Measurements from ENCODE around the gene TMEM233. TPM values are rescaled to one million over a fixed set of nuclear protein-coding genes. Genes with fewer than 3 reads are reported as not detected.

TMEM233 gene
- total RNA-seq, 1 experiment from 2014 or later = not detected

GRCh38 chr12:119620490-119620889, 26.9 kb downstream of the TMEM233 start:
- DNase-seq (ENCODE audit: low read depth in 1 of 2, low spot score in 2 of 2) = no peak
- H3K4me1 ChIP-seq (replicated peaks) = no peaks in the 10 kb centered on the region
- H3K36me3 ChIP-seq = no peaks in the 10 kb centered on the region
- H3K4me3 ChIP-seq = no peak overlapping the region
- H3K9me3 ChIP-seq (replicated peaks) = no peaks in the 10 kb centered on the region
- no peak overlapping the region for H3K27ac ChIP-seq
- H3K27me3 ChIP-seq (replicated peaks) = no peaks in the 10 kb centered on the region; the same call in 1 of the 2 replicates

- no peaks in the 10 kb centered on the region for H3K9me3 ChIP-seq (replicated peaks)
- no peaks in the 10 kb centered on the region for H3K4me1 ChIP-seq (replicated peaks)
- DNase-seq (ENCODE audit: low read depth in 1 of 2, low spot score in 2 of 2) = no peak
- H3K4me3 ChIP-seq = no peak overlapping the region
- H3K27me3 ChIP-seq (replicated peaks) = no peaks in the 10 kb centered on the region
- no peak overlapping the region for H3K27ac ChIP-seq
- H3K36me3 ChIP-seq = no peaks in the 10 kb centered on the region
Measured at GRCh38 chr12:119621878-119622277, 28.3 kb downstream of the TMEM233 start.

- Histone ChIP-seq H3K36me3 (no peaks in the 10 kb centered on the region), H3K4me1 (replicated peaks) (no peaks in the 10 kb centered on the region), H3K27ac (no peak overlapping the region), H3K27me3 (replicated peaks) (no peaks in the 10 kb centered on the region), H3K4me3 (no peak overlapping the region), H3K9me3 (replicated peaks) (no peaks in the 10 kb centered on the region)
- no peak for DNase-seq (ENCODE audit: low read depth in 1 of 2, low spot score in 2 of 2)
Measured at GRCh38 chr12:119624966-119625365, 31.4 kb downstream of the TMEM233 start.

- Histone ChIP-seq H3K9me3 (replicated peaks) (no peaks in the 10 kb centered on the region), H3K4me3 (no peak overlapping the region), H3K36me3 (no peaks in the 10 kb centered on the region), H3K27ac (no peak overlapping the region), H3K27me3 (replicated peaks) (no peaks in the 10 kb centered on the region), H3K4me1 (replicated peaks) (no peaks in the 10 kb centered on the region)
- no peak for DNase-seq (ENCODE audit: low read depth in 1 of 2, low spot score in 2 of 2)
Measured at GRCh38 chr12:119627019-119627643, 33.6 kb downstream of the TMEM233 start.

GRCh38 chr12:119627686-119628085, 34.1 kb downstream of the TMEM233 start:
- Histone ChIP-seq H3K27me3 (replicated peaks) (no peaks in the 10 kb centered on the region), H3K36me3 (no peaks in the 10 kb centered on the region), H3K27ac (no peak overlapping the region), H3K9me3 (replicated peaks) (no peaks in the 10 kb centered on the region), H3K4me3 (no peak overlapping the region), H3K4me1 (replicated peaks) (no peaks in the 10 kb centered on the region)
- DNase-seq (ENCODE audit: low read depth in 1 of 2, low spot score in 2 of 2) = no peak

- Histone ChIP-seq H3K4me3 (no peak overlapping the region), H3K27me3 (replicated peaks) (no peaks in the 10 kb centered on the region), H3K9me3 (replicated peaks) (no peaks in the 10 kb centered on the region), H3K4me1 (replicated peaks) (no peaks in the 10 kb centered on the region), H3K36me3 (no peaks in the 10 kb centered on the region), H3K27ac (no peak overlapping the region)
- DNase-seq (ENCODE audit: low read depth in 1 of 2, low spot score in 2 of 2) = no peak
Measured at GRCh38 chr12:119630223-119630780, 36.7 kb downstream of the TMEM233 start.

GRCh38 chr12:119630962-119631550, 37.5 kb downstream of the TMEM233 start:
- DNase-seq (ENCODE audit: low read depth in 1 of 2, low spot score in 2 of 2) = no peak

GRCh38 chr12:119631930-119632678, 38.5 kb downstream of the TMEM233 start:
- no peak overlapping the region for H3K27ac ChIP-seq
- no peaks in the 10 kb centered on the region for H3K9me3 ChIP-seq (replicated peaks)
- H3K27me3 ChIP-seq (replicated peaks) = no peaks in the 10 kb centered on the region
- no peak for DNase-seq (ENCODE audit: low read depth in 1 of 2, low spot score in 2 of 2)
- no peaks in the 10 kb centered on the region for H3K4me1 ChIP-seq (replicated peaks)
- no peaks in the 10 kb centered on the region for H3K36me3 ChIP-seq
- no peak overlapping the region for H3K4me3 ChIP-seq

More at GRCh38 chr12:119630962-119631550, 37.5 kb downstream of the TMEM233 start:
- Histone ChIP-seq H3K9me3 (replicated peaks) (no peaks in the 10 kb centered on the region), H3K36me3 (no peaks in the 10 kb centered on the region), H3K27me3 (replicated peaks) (no peaks in the 10 kb centered on the region), H3K4me1 (replicated peaks) (no peaks in the 10 kb centered on the region), H3K27ac (no peak overlapping the region), H3K4me3 (no peak overlapping the region)

- H3K9me3 ChIP-seq (replicated peaks) = no peaks in the 10 kb centered on the region
- H3K4me1 ChIP-seq (replicated peaks) = no peaks in the 10 kb centered on the region
- H3K27ac ChIP-seq = no peak overlapping the region
- DNase-seq (ENCODE audit: low read depth in 1 of 2, low spot score in 2 of 2) = no peak
- no peak overlapping the region for H3K4me3 ChIP-seq
- H3K36me3 ChIP-seq = no peaks in the 10 kb centered on the region
- no peaks in the 10 kb centered on the region for H3K27me3 ChIP-seq (replicated peaks)
Measured at GRCh38 chr12:119634743-119635142, 41.2 kb downstream of the TMEM233 start.

- H3K4me1 ChIP-seq (replicated peaks) = no peaks in the 10 kb centered on the region
- no peak overlapping the region for H3K4me3 ChIP-seq
- no peak overlapping the region for H3K27ac ChIP-seq
- H3K36me3 ChIP-seq = no peaks in the 10 kb centered on the region
- no peak for DNase-seq (ENCODE audit: low read depth in 1 of 2, low spot score in 2 of 2)
- H3K27me3 ChIP-seq (replicated peaks) = no peaks in the 10 kb centered on the region
- H3K9me3 ChIP-seq (replicated peaks) = no peaks in the 10 kb centered on the region
Measured at GRCh38 chr12:119642986-119643385, 49.4 kb downstream of the TMEM233 start.

GRCh38 chr12:119644930-119645329, 51.4 kb downstream of the TMEM233 start:
- Histone ChIP-seq H3K4me1 (replicated peaks) (no peaks in the 10 kb centered on the region), H3K9me3 (replicated peaks) (no peaks in the 10 kb centered on the region)

GRCh38 chr12:119645535-119646059, 52.0 kb downstream of the TMEM233 start:
- no peak overlapping the region for H3K27ac ChIP-seq
- no peak overlapping the region for H3K4me3 ChIP-seq
- no peaks in the 10 kb centered on the region for H3K9me3 ChIP-seq (replicated peaks)
- no peaks in the 10 kb centered on the region for H3K27me3 ChIP-seq (replicated peaks)
- no peaks in the 10 kb centered on the region for H3K4me1 ChIP-seq (replicated peaks)
- no peak for DNase-seq (ENCODE audit: low read depth in 1 of 2, low spot score in 2 of 2)
- H3K36me3 ChIP-seq = no peaks in the 10 kb centered on the region

More at GRCh38 chr12:119644930-119645329, 51.4 kb downstream of the TMEM233 start:
- Histone ChIP-seq H3K27me3 (replicated peaks) (no peaks in the 10 kb centered on the region), H3K36me3 (no peaks in the 10 kb centered on the region), H3K4me3 (no peak overlapping the region), H3K27ac (no peak overlapping the region)
- DNase-seq (ENCODE audit: low read depth in 1 of 2, low spot score in 2 of 2) = no peak

- no peak overlapping the region for H3K27ac ChIP-seq
- DNase-seq (ENCODE audit: low read depth in 1 of 2, low spot score in 2 of 2) = no peak
- no peaks in the 10 kb centered on the region for H3K4me1 ChIP-seq (replicated peaks)
- no peak overlapping the region for H3K4me3 ChIP-seq
- peaks cover 4% of the 10 kb centered on the region; the same call in 1 of the 2 replicates for H3K27me3 ChIP-seq (replicated peaks)
- no peaks in the 10 kb centered on the region for H3K9me3 ChIP-seq (replicated peaks)
- H3K36me3 ChIP-seq = no peaks in the 10 kb centered on the region
Measured at GRCh38 chr12:119649202-119649808, 55.7 kb downstream of the TMEM233 start.
